SH-SY5Y (cell line): Measurements from ENCODE around the gene MBNL2.

ENCODE experiments used
- GATA2 ChIP-seq: IDR thresholded peaks from 2 replicates; pipeline ENCODE4 v1.6.1; 2011; ENCODE audit warnings: mild to moderate bottlenecking, low read depth, low read length
- GATA3 ChIP-seq: IDR thresholded peaks from 2 replicates; pipeline ENCODE4 v1.6.1; 2011; ENCODE audit warnings: low read depth, mild to moderate bottlenecking, low read length, moderate library complexity

- TF ChIP-seq GATA2: no peak
- TF ChIP-seq GATA3: no peak
Observed at GRCh38 chr13:97411984-97412383, 189.9 kb downstream of the MBNL2 start.
